RKO (cell line): ENCODE results near the gene SH3PXD2A.

Source experiments
- DNase-seq: peaks from one replicate; pipeline ENCODE4 v3.0.0-alpha.2; 2016; ENCODE audit warnings: low spot score

Gene SH3PXD2A

DNA sequence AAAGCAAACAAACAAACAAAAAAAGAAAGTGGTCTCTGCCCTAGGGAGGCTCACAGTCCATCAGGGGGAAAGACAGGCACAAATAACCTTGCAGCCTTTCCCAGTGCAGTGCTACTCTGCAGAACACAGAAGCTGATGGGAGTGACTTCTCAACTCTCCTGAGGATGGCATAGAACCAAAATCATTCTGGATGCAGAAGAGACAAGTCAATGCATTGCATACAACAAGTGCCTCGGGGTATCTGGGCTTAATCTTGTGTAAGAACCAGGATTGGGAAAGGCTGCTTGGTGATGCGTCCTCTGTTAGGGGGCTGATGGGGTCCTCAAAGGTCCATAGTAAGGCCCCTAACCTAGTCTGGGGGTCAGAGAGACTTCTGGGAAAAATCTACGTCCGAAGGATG is 293.0 kb downstream of the SH3PXD2A start:
- DNase-seq: no peak

DNA sequence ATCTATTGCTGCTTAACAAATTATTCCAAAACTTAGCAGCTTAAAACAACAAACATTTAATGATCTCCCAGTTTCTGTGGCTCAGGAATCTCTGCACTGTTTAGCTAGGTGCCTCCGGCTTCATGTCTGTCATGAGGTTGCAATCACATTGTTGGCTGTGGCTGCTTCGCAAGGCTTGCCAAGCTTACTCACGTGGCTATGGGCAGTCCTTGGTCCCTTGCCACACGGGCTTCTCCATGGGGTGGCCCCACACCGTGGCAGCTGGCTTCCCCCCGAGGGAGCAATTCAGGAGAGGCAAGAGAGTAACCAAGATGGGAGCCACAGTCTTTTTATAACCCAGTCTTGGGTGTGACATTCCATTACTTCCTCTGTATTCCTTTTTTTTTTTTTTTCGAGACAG is 294.5 kb downstream of the SH3PXD2A start:
- DNase-seq: no peak

DNA sequence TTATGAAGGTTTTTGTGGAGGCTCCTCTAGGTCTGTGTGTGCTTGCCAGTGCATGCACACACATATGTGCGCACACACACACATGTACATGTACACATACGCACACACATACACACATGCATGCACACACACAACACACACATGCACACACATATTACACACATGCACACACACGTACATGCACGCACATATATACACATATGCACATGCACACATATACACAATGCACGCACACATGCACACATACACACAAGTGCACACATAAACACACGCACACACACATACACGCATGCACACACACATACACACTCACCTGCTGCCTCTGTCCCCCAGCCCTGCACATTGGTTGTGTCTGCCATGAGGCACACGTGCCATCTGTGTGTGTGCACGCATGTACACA is 295.6 kb downstream of the SH3PXD2A start:
- DNase-seq: no peak

DNA sequence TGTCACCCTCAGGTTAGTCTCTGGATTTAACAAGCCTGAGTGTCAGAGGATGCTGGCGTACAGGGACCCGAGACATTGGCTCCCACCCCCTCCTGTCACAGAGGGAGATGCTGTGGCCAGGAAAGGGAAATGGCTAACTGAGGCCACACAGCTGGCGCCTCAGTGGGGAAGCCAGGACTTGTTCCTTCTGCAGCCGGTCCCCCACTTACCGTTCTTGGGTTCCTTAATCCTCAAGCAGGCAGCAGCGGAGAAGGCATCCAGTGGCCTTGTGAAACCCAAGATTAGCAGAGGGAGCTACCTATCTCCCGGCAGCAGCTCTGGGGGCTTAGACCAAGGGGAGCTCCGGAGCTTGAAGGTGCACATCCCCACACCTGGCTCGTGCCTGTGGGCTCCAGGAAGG is 296.5 kb downstream of the SH3PXD2A start:
- no peak for DNase-seq

DNA sequence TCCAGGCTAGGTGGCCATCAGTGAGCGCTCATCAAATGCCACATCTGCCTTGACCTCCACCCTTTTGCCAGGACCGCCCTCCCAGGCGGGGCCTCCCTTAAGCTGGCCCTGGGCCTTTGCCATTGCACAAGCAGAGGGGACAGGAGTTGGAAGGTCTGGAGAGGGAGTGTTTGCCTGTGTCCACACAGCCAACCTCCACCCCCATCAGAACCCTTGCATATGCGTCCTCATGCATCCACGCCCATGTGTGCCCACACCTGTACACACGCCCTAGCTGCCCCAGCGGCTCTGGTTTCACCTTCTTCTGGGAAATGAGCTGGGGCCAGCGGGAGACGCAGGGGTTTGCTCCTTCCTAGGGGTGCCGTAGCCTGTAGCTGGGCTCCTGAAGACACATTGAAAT is 297.9 kb downstream of the SH3PXD2A start:
- DNase-seq: no peak

DNA sequence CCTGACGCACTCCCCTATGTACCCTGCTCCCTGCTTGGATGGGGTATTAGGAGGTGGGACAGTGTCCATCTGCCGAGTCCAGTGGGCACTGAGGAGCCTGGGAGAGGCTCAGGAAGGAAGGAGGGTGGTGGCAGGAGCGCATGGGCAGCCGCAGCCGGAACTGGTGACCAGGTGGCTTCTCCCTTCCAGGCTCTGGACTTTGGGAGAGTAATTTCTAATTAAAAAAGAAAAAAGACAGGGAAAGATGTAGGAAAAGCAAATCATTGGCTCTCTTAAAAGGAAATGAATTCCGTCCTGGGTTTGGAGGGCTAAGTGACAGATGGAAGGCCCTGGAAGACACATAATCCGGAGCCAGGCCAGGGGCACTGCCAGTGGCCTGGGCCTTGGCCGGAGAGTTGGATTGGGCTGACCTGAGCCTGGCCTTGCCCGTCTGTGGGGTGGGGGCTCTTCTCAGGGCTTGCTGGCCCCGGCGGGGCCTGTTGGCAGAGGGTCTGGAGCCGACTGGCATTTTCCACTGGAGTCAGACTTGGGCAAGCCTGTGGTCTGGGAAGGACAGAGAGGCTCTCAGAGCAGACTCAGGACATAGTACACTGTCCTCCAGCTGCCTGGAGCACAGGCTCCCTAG is 298.9 kb downstream of the SH3PXD2A start:
- DNase-seq: no peak

DNA sequence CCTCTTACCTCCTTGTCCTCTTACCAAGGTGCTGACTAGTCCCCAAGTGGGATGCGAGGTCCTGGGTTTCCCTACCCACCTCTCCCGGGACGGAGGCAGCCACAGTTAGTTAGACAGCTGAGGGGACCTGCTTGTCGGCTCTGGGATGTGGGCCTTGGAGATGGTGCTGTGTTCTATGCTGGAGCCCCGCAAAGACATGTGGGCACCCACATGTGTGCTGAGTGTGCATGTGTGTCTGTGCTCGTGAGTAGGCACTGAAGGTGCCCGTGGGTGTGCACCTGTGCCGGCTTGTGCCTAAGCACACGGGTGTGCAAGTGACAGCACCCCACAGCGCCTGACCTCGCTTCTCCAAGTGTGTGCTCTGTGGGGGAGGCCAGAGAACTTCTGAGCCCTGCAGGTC is 299.7 kb downstream of the SH3PXD2A start:
- DNase-seq: no peak

DNA sequence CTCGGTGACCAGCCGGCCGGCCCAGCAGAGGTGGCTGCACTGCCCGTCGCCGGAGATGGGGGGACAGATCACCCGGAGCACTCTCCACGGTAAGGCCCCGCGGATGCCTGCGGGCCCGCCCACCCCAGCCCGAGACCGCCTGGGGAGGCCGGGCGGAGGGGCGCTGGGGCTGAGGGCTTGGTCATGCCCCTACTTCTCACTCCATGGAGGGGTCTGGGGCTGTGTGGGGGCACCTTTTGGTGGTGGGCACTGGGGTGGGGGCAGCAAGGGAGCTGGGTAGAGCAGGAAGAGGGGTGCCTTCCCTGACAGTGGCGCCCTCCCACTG is 300.1 kb downstream of the SH3PXD2A start:
- no peak for DNase-seq

DNA sequence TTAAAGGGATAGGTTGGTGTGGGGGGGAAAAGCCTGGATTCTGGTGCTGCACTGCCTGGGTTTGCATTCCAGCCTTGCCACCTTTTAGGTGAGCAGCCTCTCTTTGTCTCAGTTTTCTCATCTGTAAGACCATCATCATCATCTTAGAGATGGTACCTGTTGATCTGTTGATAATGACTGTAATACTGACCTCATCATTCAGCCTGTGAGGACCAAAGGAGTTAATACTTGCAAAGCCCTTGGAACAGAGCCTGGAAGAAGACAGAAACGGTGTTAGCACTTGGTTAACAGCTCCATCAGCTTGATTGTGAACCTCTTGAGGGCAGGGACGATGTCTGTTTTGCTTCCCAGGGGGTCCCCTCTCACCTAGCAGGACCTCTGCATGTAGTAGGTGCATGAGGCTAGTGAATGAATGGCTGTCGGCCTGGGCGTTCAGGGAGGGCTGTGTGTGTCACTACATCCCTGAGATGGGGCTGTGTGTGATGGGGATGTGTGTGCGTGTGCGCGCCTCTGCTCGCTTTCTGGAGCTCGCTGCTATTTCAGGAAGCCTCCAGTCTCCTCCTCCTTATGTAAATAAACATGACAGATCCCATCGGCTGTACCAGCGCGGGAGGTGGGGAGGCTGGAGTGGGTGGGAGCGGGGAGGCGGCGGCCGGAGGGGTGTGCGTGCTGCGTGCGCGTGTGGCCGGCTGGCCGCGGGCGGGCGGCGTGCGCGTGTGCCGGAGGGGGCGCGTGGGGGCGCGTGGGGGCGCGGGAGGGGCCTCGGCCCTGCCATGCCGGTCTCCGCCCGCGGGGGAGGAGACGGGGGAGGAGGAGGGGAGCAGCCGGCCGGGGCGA is 300.7 kb downstream of the SH3PXD2A start:
- DNase-seq: peak; percentile 78

DNA sequence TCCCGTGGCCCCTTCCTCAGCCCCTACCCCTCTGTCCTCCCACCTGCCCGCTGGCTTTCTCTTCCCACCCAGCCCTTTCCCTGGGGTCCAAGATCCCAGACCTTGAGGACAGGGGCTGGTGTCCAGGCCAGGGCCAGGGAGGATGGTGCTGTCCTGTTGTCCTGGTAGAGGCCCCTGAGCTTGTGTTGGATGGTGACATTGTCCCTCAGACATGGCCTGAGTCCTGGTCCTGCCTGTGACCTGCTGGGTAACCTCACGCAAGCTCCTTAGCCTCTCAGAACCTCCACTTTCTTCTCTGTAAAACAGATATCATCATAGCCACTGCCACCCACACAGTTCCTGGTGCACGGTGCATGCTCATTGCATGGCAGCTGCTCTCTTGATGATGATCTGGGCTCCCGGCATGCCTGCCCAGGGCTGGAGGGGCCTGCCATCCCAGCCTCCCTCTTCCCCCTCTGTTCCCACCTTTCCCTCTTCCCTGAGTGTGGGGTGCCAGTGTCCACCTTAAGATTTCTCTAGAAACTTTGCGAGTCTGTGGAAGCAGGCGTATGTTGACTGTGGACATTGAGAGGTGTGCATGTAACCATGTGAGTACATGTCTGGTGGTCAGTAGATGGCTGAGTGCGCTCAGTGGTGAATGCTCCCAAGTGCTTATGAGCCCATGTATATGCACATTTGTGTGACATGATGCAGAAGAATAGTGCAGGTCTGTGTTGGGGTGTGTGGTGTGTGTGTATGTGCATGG is 301.5 kb downstream of the SH3PXD2A start:
- no peak for DNase-seq

DNA sequence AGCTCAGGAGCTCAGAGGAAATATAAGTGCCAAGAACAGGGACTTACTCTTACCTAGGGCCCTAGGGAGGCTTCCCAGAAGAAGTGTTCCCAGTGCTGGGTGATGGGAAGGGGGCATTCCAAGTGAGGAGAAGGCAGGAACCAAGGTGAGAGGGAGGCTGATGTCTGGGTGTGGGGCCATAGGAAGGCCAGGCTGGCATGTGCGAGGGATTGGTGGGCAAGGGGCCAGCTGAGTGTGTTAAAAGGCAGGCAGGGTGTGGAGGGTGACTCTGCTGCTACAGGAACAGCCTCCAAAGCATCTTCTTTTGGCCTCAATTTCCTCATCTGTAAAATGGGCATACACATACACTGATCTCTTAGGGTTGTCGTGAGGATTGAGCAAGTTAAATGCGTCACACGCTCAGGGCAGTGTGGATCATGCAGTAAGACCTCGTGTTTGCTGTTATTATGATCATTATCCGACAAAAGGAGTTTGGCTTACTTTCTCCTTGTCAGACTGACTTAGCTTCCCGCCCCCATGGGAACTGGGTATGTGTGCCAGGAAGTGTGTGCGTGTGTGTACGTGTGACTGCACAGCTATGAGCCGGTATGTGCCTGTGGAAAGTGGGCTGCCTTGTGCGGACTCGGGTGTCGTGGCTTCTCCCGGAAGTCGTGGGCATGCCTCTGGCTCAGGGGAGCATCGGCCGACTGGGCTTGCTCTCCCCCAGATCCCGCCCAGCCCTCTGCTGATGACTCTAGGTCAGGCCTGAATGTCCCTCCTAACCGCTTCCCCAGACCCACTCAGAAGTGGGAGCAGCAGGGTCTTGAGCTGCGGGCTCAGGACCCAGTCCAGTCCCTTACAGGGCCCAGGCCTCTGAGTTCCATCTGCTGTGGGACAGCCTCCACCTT is 302.3 kb downstream of the SH3PXD2A start:
- no peak for DNase-seq

DNA sequence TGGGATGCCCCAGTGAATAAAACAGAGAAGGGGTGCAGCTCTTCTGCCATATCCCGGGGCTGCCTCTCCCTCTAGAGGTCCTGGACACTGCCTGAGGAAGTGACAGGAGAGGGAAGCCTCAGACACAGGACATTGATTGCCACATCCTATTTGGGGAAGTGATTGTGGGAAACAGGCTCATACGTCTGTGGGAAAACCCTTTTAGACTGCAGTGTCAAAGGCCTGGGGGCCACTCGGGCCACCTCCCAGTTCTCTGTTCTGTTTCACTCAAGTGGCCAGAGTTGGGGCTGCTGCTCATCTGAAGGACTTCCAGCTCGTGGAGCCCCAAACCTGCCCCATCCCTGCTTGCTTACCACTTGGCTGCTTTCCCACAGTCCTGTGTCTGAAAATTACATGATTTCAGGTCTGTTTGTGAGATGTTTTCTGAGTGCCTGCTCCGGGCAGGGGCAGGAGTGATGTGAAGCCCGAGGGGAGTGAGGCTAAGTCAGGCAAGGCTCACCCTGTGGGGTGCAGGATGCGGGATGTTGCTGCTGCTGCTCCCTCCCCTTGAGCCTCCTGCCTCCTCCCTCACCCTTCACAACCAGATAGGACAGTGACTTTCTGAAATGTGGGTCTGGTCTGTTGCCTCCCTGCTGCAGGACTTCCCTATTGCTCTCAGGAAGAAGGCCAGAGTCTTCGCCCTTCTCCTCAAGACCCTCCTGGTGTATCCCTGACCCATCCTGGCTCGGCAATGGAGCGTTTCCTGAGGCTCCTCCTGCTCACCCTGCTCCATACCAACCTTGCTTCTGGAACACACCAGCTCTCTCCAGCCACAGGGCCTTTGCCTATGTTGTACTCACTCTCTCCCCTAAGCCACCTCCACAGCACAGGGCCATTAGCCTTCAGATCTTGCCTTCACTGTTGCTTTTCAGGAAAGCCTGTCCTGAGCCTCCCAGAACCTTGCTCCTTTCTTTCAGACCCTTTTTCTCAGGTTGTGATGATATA is 303.5 kb downstream of the SH3PXD2A start:
- no peak for DNase-seq

DNA sequence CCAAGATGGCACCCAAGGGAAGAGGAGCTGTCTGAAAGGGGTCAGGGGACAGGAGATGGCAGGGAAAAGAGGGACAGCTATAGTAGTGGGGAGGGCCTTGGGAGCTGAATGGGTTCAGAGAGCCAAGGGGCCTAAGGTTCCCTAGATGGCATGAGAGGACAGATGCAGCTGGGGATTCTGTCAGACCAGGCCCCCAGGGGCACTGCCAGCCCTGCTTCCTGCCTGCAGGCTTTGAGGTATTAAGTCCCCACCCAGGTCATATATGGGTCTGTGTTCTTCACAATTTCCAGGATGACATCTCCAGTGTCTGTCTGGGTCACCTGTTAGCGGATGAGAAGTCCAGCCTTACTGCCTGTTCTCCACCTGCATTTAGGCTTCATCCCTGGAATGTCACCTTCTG is 305.1 kb downstream of the SH3PXD2A start:
- no peak for DNase-seq

DNA sequence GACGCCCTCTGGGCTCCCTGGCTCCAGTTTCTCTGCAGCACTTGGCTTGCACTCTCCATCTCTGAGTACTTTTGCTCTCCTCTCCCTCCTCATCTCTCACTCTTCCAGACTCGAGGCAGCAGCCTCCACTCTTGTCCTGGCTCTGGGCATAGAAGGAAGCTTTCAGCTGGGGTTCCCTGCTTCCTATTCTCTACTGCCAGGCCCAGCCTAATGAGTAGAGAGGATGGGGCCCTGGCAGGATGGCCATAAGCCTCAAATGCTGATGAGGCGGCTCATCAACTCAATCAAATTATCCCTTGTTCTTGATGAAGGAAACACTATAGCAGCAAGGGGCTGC is 306.1 kb downstream of the SH3PXD2A start:
- no peak for DNase-seq

DNA sequence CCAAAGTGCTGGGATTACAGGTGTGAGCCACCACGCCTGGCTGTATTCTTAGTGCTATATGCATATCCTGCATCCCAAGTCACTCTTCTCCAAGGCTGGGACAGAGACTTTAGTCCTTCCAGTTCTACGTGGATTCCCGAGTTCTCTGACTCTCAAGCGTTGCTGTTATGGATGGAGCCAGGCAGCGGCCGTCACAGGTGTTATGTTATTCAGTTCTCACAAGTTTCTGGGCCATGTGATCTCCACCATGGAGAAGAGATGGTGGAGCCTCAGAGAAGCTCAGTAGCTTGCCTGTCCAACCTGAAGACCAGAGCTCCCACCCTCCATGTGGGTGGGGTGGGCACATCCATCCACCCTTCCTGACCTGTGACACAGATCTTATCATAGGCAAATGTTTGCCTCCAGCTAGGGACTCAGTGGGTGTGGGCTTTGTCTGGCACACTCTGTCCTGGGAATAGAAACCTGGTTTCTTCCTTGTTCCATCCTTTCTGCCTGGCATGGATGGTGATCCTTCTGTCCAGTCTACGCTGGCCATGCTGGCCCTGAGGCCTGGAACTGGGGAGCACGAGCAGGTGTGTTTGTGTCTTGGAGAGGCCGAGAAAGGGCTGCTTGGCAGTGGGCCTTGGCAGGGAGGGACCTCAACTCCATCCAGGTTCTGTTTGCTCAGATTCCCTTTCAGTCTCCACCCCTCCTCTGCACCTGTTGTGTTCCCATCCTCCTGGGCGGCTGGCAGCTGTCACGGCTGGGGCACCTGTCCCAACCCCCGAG is 306.6 kb downstream of the SH3PXD2A start:
- DNase-seq: no peak

DNA sequence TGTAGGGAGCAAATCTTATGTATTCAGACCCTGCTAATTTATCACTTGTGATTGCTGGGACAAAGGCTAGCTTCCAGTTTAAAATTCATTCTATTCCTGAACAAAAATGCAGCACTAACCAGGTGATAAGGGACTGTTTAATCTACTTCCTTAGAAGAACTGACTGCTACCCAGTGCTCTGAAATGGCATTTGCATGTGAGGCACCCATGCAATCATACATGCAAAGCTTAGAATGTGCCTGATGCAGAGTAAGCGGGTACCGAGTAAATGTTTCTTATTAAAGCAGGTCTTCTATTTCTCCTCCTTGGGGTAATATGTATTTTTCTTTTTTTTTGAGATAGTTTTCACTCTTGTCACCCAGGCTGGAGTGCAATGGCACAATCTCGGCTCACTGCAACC is 307.4 kb downstream of the SH3PXD2A start:
- DNase-seq: no peak

DNA sequence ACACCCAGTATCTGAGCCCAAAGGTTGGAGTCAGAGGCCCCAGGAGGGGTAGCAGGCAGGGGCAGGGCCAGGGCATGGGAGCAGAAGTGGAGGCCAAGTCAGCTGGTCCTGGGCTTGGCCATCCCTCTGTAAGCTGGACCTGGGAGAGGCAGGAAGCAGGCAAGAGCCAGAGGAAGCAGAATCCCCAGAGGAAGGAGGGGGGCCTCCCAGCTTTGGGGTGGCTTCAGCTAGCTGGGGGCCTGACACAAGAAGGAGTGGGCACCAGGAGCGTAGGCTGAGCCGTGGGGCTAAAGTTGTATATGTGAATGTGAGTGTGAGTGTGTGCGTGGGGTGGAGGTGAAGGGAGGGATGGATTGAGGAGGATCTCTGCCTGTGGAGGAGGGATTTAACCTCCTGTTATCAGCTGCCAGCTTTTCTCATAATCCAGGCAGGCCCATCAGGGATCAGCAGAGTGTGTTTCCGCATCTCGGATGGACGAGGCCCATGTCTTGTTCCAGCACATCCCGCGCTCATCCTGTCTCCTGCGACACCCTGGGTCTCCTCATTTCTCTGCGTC is 307.9 kb downstream of the SH3PXD2A start:
- no peak for DNase-seq

DNA sequence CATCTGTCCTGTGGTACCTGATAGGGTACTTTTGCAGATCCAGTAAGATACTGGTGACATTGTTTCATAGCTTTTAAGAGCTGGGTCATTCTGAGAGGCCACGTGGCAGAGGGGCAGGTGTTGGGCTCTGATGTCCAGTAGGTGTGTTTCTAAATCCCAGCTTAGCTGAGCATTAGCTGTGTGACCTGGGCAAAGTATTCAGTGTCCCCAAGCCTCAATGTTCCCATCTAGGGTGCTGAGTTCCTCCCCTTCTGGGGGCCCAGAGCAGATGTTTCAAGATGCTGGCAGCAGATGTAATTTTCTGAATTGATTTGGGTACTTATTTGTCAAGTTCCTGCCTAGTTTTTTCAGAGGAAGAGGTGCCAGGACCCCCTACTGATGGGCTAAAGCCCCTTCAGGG is 309.0 kb downstream of the SH3PXD2A start:
- no peak for DNase-seq

DNA sequence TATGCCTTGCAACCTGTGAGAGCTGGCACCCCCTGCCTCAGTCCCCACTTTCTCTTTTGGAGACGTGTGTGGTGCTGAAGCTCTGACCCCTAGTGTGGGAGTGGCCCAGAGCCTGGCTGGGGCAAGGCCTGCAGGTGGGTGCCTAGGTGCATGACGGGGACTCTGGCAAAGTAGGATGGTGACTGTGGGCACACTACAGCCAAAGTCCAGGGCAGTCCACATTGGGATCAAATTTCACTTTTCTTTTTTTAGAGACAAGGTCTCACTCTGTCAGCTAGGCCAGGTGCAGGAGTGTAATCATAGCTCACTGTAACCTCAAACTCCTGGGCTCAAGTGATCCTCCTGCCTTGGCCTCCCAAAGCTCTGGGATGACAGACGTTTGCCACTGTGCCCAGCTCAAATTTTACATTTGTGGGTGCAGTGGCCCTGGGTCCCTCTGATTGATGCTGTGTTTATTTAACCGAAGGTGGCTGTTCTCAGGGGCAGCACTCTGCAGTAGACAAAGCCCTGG is 309.6 kb downstream of the SH3PXD2A start:
- no peak for DNase-seq

DNA sequence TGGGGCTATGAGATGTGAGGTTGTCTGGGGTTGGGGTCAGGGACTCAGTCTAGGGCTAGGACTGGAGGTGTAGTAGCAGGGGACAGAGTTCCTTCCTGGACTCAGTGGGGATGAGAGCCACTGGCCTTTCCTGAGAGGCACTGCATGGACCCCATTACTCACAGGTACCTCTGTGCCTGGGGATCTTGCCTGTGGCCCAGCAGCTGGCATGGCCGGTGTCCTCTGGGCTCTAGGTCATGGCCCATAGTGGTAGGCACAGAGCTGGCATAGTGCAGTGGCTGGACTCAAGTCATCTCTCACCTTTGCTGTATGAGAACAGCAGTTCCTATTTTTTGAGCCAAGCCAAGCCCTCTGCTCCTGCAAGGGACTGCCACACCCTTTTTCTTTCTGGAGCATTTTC is 310.0 kb downstream of the SH3PXD2A start:
- DNase-seq: no peak
